GM19238 (cell line): ENCODE measurements around the gene KDM7A.

ENCODE experiments used
- DNase-seq: peaks from one replicate; pipeline ENCODE4 v3.0.0; 2011; ENCODE audit warnings: low spot score; ENCODE audit not compliant: insufficient read length

Gene KDM7A

GRCh38 chr7:140084972-140085371 lies 91.8 kb downstream of the KDM7A start:
- DNase-seq, result peak; percentile 47

GRCh38 chr7:140084142-140084655 lies 92.6 kb downstream of the KDM7A start:
- DNase-seq, result no peak

- DNase-seq, result no peak
These were observed 94.0 kb downstream of the KDM7A start for GRCh38 chr7:140082770-140083169.

GRCh38 chr7:140081774-140082425 lies 94.9 kb downstream of the KDM7A start:
- DNase-seq, result no peak

GRCh38 chr7:140080919-140081318 lies 95.9 kb downstream of the KDM7A start:
- DNase-seq, result no peak

GRCh38 chr7:140079121-140079536 lies 97.7 kb downstream of the KDM7A start:
- DNase-seq, result no peak

GRCh38 chr7:140078392-140078791 lies 98.4 kb downstream of the KDM7A start:
- no peak for DNase-seq

- no peak for DNase-seq
These were observed 102.0 kb downstream of the KDM7A start for GRCh38 chr7:140074780-140075179.

GRCh38 chr7:140070546-140070945 lies 106.2 kb downstream of the KDM7A start:
- no peak for DNase-seq

- no peak for DNase-seq
These were observed 107.4 kb downstream of the KDM7A start for GRCh38 chr7:140069298-140069949.

- DNase-seq, result no peak
These were observed 108.8 kb downstream of the KDM7A start for GRCh38 chr7:140068033-140068432.

- DNase-seq, result no peak
These were observed 109.7 kb downstream of the KDM7A start for GRCh38 chr7:140067052-140067451.

- peak; percentile 87 for DNase-seq
These were observed 114.1 kb downstream of the KDM7A start, which contains the start of gene PARP12 for GRCh38 chr7:140062528-140063299. Gene PARP12, minus strand, starts transcription at chr7:140062951. Its CDS starts 104 bp downstream, at chr7:140062847.

- DNase-seq, result peak; percentile 62
These were observed 114.7 kb downstream of the KDM7A start for GRCh38 chr7:140062118-140062527.

- no peak for DNase-seq
These were observed 115.2 kb downstream of the KDM7A start for GRCh38 chr7:140061607-140061930.

GRCh38 chr7:140060788-140061606 lies 115.8 kb downstream of the KDM7A start:
- DNase-seq, result no peak

GRCh38 chr7:140060243-140060630 lies 116.5 kb downstream of the KDM7A start:
- DNase-seq, result no peak

- no peak for DNase-seq
These were observed 117.2 kb downstream of the KDM7A start for GRCh38 chr7:140059273-140060242.

GRCh38 chr7:140058517-140058916 lies 118.3 kb downstream of the KDM7A start:
- no peak for DNase-seq

GRCh38 chr7:140057143-140057535 lies 119.6 kb downstream of the KDM7A start:
- DNase-seq, result no peak
